NCI-H226 (cell line): ENCODE data around the gene IP6K3.

Experiments
- DNase-seq: peaks from one replicate; pipeline ENCODE4 v3.0.0-alpha.2; 2015

The IP6K3 gene

GRCh38 chr6:33720998-33721397 is 25.7 kb downstream of the IP6K3 start:
- no peak for DNase-seq

GRCh38 chr6:33719326-33719987 is 27.2 kb downstream of the IP6K3 start:
- DNase-seq = no peak

GRCh38 chr6:33718713-33719112 is 28.0 kb downstream of the IP6K3 start:
- DNase-seq = no peak

GRCh38 chr6:33717934-33718455 is 28.7 kb downstream of the IP6K3 start:
- DNase-seq = no peak

- DNase-seq = no peak
These were observed 29.6 kb downstream of the IP6K3 start for GRCh38 chr6:33716890-33717632.

- DNase-seq = no peak
These were observed 30.3 kb downstream of the IP6K3 start for GRCh38 chr6:33716379-33716778.

- DNase-seq = no peak
These were observed 32.2 kb downstream of the IP6K3 start for GRCh38 chr6:33714385-33715040.

- DNase-seq = no peak
These were observed 32.9 kb downstream of the IP6K3 start for GRCh38 chr6:33713786-33714185.

- no peak for DNase-seq
These were observed 33.8 kb downstream of the IP6K3 start for GRCh38 chr6:33712914-33713313.

- DNase-seq = peak; percentile 91
These were observed 35.3 kb downstream of the IP6K3 start, which contains the start of gene UQCC2 for GRCh38 chr6:33711140-33712129. UQCC2 (minus strand) TSS chr6:33711700; CDS start chr6:33711686, 14 bp downstream.

- DNase-seq = no peak
These were observed 36.2 kb downstream of the IP6K3 start for GRCh38 chr6:33710296-33711121.

GRCh38 chr6:33709605-33710295 is 37.0 kb downstream of the IP6K3 start:
- no peak for DNase-seq

- no peak for DNase-seq
These were observed 38.0 kb downstream of the IP6K3 start for GRCh38 chr6:33708516-33709204.

- DNase-seq = no peak
These were observed 38.9 kb downstream of the IP6K3 start for GRCh38 chr6:33707771-33708170.

GRCh38 chr6:33705955-33706725 is 40.6 kb downstream of the IP6K3 start:
- DNase-seq = no peak

- no peak for DNase-seq
These were observed 41.3 kb downstream of the IP6K3 start for GRCh38 chr6:33705268-33705885.

- no peak for DNase-seq
These were observed 42.3 kb downstream of the IP6K3 start for GRCh38 chr6:33704215-33705066.
